GM19397 (cell line): ENCODE results near the gene CTCFL.
"Not testable (repeated sequence)": the region's sequence is repeated elsewhere in the genome, so short reads cannot be mapped to it uniquely, and the experiment has no call there.

Experiments used
- ATAC-seq: cut with Tn5 transposase; IDR thresholded peaks from one replicate; pipeline ENCODE4 v1.9.1; 2021; ENCODE audit warnings: mild to moderate bottlenecking, moderate library complexity; ENCODE audit not compliant: unreplicated experiment

The CTCFL gene

GRCh38 chr20:57536771-57537724 lies 12.1 kb upstream of the CTCFL start:
- ATAC-seq: no peak

DNA sequence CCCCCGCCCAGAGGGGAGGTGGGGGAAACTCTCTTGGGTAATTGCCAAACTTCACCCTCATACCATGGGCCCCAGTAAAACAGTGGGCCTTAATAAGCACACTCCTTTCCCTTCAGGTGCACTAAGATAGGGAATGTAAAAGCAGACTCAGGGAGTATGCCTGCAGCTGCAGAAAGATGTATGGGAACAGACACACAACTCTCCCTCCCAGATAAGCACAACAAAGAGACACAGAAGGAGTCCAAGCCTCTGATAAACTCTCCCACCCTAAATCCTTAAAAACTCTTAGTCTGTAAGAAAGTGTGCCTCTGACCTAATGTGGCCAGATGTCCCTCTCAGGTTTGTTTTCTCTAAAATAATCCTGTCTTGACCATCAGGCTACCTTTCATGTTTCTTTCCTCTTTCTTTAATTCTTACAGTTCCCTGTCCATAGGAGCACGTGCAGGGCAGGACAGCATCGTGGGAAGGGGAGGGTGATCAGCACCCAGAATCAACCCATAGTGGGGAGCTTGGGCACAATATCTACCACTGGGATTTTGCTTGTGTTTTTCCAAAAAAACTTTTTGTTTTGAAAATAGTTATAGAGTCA lies 11.3 kb upstream of the CTCFL start:
- ATAC-seq: no peak

DNA sequence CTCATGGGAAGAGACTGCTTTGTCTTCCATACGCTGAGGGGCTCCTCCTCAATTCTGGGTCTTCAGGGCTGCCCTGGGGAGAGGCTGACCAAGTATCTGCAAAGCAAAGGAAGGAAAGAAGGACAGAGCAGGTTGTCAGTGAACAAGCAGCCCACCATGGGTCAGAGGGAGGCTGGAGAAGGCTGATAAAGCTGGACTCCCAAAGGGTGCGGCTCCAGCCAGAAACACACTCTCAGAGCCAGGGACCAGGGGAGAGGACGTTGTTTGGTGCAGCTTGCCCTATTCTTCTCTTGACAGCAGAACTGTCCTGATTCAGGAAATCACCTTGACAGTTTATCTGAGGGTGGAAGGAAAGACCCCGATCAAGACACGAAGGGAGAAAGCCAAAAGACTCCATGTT lies 10.4 kb upstream of the CTCFL start:
- no peak for ATAC-seq

- no peak for ATAC-seq
These were observed 7.2 kb upstream of the CTCFL start for GRCh38 chr20:57532104-57532503.

DNA sequence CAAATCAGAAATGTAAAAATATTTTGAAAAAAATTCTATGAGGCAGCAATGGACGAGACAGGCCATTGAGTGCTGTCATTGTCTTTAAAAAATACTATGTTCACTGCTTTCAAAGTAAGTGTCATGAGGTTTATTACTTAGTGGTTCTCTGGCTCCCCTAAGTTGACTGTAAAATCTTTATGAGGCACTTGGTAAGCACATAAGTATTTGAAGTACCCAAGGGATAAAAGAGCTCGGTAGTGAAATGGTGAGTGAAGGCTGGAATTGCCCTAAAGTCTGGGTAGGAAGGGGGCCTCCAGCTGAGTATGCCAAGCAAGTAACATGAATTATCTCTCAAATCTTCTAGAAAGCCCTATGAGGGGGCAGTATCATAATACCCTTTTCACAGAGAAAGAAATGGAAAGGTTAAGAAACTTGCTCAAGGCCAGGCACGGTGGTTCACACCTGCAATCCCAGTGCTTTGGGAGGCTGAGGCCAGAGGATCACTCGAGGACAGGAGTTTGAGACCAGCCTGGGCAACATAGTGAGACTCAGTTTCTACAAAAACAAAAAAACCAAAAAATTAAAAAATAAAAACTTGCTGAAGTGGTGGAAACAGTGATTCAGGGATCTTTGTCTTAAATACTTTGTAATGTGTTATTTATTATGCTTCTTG lies 5.5 kb upstream of the CTCFL start:
- no peak for ATAC-seq

DNA sequence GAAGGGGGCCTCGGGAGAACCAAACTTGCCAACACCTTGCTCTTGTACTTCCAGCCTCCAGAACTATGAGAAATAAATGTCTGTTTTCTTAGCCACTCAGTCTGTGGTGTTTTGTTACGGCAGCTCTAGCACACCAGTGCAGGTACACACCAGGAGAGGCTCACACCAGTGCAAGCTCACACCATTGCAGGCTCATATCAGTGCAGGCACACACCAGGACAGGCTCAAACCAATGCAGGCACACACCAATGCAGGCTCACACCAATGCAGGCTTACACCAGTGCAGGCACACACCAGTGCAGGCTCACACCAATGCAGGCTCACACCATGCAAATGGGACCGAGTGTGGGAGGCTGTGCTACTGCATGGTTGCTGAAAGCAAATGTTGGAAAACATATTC lies 4.9 kb upstream of the CTCFL start:
- no peak for ATAC-seq

GRCh38 chr20:57529160-57529585 lies 4.2 kb upstream of the CTCFL start:
- no peak for ATAC-seq

- no peak for ATAC-seq
These were observed 3.2 kb upstream of the CTCFL start for GRCh38 chr20:57528148-57528547.

GRCh38 chr20:57527728-57528127 lies 2.8 kb upstream of the CTCFL start:
- ATAC-seq: no peak

GRCh38 chr20:57526885-57527460 lies 2.0 kb upstream of the CTCFL start:
- no peak for ATAC-seq

GRCh38 chr20:57526087-57526884 lies 1.3 kb upstream of the CTCFL start:
- ATAC-seq: no peak

DNA sequence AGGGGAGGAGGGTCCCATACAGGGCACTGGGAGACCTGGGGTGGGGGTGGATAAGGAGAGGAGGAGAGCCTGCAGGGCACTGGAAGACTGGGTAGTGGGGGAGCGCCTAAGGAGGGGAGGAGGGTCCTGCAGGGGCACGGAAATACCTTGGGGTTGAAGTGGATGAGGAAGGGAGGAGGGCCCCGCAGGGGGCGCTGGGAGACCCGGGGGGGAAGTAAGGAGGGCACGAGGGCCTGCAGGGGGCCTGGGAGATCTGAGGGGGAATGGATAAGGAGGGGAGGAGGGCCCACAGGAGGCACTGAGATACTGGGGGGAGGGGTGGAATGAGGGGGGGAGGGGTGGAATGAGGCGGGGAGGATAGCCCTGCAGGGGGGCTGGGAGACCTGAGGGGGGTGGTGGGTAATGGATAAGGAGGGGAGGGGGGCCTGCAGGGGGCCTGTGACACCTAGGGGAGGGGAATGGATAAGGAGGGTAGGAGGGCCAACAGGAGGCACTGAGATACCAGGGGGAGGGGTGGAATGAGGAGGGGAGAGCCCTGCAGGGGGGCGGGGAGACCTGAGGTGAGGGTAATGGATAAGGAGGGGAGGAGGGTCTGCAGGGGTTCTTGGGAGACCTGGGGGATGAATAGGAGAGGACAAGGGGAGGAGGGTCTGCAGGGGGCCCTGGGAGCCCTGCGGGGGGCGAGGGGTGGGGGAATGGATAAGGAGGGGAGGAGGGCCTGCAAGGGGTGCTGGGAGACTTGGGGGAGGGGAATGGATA lies 567 bp upstream of the CTCFL start:
- no peak for ATAC-seq

- no peak for ATAC-seq
These were observed 1.2 kb downstream of the CTCFL start for GRCh38 chr20:57523782-57524181.

DNA sequence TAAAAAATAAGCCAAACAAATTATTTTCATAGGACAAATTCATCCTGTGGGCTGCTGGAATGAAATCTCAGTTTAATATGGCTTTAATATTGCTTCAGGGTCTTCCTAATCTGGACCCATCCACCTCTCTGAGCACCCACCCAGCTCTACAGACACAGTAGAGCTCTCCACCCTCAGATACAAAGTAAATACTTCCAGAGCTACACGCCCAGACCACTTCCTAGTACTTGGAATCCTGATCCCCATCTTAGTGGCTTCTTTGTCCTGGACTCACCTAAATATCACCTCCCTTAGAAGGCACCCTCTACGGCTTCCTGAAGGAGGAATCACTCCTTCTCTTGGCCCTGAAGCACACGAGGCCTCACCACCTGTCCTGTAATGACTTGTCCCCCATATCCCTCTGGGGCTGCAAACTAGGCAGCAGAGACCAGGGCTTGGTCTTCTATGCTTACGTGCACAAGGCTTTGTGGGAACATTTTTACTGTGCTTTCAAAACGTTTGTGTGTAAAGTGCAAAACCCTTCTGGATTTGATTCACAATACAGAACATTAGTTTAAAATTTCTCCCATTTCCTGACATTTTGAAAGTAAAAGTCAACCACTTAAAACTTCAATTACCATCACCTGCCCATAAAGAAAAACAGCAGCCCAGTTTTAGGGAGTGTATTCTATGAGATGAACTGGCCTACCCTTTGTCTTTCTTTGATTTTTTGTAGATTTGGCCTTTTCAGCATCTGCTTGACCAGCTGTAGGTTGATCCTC lies 2.4 kb downstream of the CTCFL start:
- no peak for ATAC-seq

GRCh38 chr20:57517904-57518303 lies 7.0 kb downstream of the CTCFL start:
- no peak for ATAC-seq

- ATAC-seq: no peak
These were observed 10.6 kb downstream of the CTCFL start for GRCh38 chr20:57514273-57514751.

- ATAC-seq: no peak
These were observed 11.7 kb downstream of the CTCFL start for GRCh38 chr20:57513199-57513598.

- no peak for ATAC-seq
These were observed 12.5 kb downstream of the CTCFL start for GRCh38 chr20:57512432-57512831.

GRCh38 chr20:57511709-57512108 lies 13.2 kb downstream of the CTCFL start:
- not testable (repeated sequence) for ATAC-seq
